Measurements from ENCODE around the gene B3GNT9.

GRCh38 chr16:67185651-67186134, 34.9 kb upstream of the B3GNT9 start:
- TF ChIP-seq CTCF (conservative IDR thresholded peaks at IDR 0.05; ENCODE audit: low read length) (no peak; the same call in 1 of the 2 replicates), EZH2phosphoT487 (IDR thresholded peaks at IDR 0.05; ENCODE audit: borderline replicate concordance) (no peak)
